ENCODE measurements around the gene CAB39. TPM values are rescaled to one million over a fixed set of nuclear protein-coding genes. Genes with fewer than 3 reads are reported as not detected.

CAB39 gene
- total RNA-seq, 1 experiment from 2014 or later, result 88.7 TPM

- H3K4me3 Mint-ChIP-seq (ENCODE audit: low read depth, unreplicated experiment), result no peak overlapping the region
- intact Hi-C loops (cut with micrococcal nuclease; ENCODE audit: unreplicated experiment), result no loop called here
- CTCF ChIA-PET, result no interaction called here
Observed at GRCh38 chr2:230868161-230868946, 155.7 kb downstream of the CAB39 start.

GRCh38 chr2:230868947-230869913, 156.6 kb downstream of the CAB39 start:
- BruUV-seq (replicated peaks), result no TSS peak
- CTCF ChIA-PET, result no interaction called here

More at GRCh38 chr2:230868161-230868946, 155.7 kb downstream of the CAB39 start:
- H3K9me3 Mint-ChIP-seq (ENCODE audit: low read depth, unreplicated experiment), result no peaks in the 10 kb centered on the region
- H3K27ac Mint-ChIP-seq (ENCODE audit: unreplicated experiment), result no peak overlapping the region
- H3K4me1 Mint-ChIP-seq (ENCODE audit: low read depth, unreplicated experiment), result peaks cover 11% of the 10 kb centered on the region
- peaks cover 17% of the 10 kb centered on the region for H3K27me3 Mint-ChIP-seq (ENCODE audit: unreplicated experiment)
- no TSS peak for BruUV-seq (replicated peaks)
- TF ChIP-seq, protein P1, sequence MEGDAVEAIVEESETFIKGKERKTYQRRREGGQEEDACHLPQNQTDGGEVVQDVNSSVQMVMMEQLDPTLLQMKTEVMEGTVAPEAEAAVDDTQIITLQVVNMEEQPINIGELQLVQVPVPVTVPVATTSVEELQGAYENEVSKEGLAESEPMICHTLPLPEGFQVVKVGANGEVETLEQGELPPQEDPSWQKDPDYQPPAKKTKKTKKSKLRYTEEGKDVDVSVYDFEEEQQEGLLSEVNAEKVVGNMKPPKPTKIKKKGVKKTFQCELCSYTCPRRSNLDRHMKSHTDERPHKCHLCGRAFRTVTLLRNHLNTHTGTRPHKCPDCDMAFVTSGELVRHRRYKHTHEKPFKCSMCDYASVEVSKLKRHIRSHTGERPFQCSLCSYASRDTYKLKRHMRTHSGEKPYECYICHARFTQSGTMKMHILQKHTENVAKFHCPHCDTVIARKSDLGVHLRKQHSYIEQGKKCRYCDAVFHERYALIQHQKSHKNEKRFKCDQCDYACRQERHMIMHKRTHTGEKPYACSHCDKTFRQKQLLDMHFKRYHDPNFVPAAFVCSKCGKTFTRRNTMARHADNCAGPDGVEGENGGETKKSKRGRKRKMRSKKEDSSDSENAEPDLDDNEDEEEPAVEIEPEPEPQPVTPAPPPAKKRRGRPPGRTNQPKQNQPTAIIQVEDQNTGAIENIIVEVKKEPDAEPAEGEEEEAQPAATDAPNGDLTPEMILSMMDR (IDR thresholded peaks at IDR 0.05; ENCODE audit: unreplicated experiment), result no peak
- peaks cover 24% of the 10 kb centered on the region for H3K36me3 Mint-ChIP-seq (ENCODE audit: insufficient read depth, unreplicated experiment)
- DNase-seq, result no peak

GRCh38 chr2:230869914-230870543, 157.4 kb downstream of the CAB39 start:
- H3K4me1 Mint-ChIP-seq (ENCODE audit: low read depth, unreplicated experiment), result no peaks in the 10 kb centered on the region
- no peak overlapping the region for H3K27ac Mint-ChIP-seq (ENCODE audit: unreplicated experiment)
- DNase-seq, result no peak
- TF ChIP-seq, protein P1 (IDR thresholded peaks at IDR 0.05; ENCODE audit: unreplicated experiment), result no peak
- peaks cover under 1% of the 10 kb centered on the region for H3K27me3 Mint-ChIP-seq (ENCODE audit: unreplicated experiment)
- no TSS peak for BruUV-seq (replicated peaks)
- H3K9me3 Mint-ChIP-seq (ENCODE audit: low read depth, unreplicated experiment), result no peaks in the 10 kb centered on the region
- no peak overlapping the region for H3K4me3 Mint-ChIP-seq (ENCODE audit: low read depth, unreplicated experiment)
- CTCF ChIA-PET, result no interaction called here
- H3K36me3 Mint-ChIP-seq (ENCODE audit: insufficient read depth, unreplicated experiment), result peaks cover 11% of the 10 kb centered on the region
- intact Hi-C loops (cut with micrococcal nuclease; ENCODE audit: unreplicated experiment), result no loop called here

More at GRCh38 chr2:230868947-230869913, 156.6 kb downstream of the CAB39 start:
- peaks cover 19% of the 10 kb centered on the region for H3K36me3 Mint-ChIP-seq (ENCODE audit: insufficient read depth, unreplicated experiment)
- H3K27ac Mint-ChIP-seq (ENCODE audit: unreplicated experiment), result no peak overlapping the region
- DNase-seq, result no peak
- intact Hi-C loops (cut with micrococcal nuclease; ENCODE audit: unreplicated experiment), result no loop called here
- peaks cover 6% of the 10 kb centered on the region for H3K4me1 Mint-ChIP-seq (ENCODE audit: low read depth, unreplicated experiment)
- H3K9me3 Mint-ChIP-seq (ENCODE audit: low read depth, unreplicated experiment), result no peaks in the 10 kb centered on the region
- TF ChIP-seq, protein P1 (IDR thresholded peaks at IDR 0.05; ENCODE audit: unreplicated experiment), result no peak
- no peak overlapping the region for H3K4me3 Mint-ChIP-seq (ENCODE audit: low read depth, unreplicated experiment)
- H3K27me3 Mint-ChIP-seq (ENCODE audit: unreplicated experiment), result peaks cover 9% of the 10 kb centered on the region

Other genes with a start within 250 kb of the CAB39 start
- gene ITM2C, start 152.1 kb downstream of the CAB39 start, total RNA-seq (2022), result 55.0 and 57.1 TPM in 2 replicates
- gene GPR55, start 212.4 kb downstream of the CAB39 start, total RNA-seq (2022), result not detected in 2 replicates